ENCODE data around the gene SAP25. TPM values are rescaled to one million over a fixed set of nuclear protein-coding genes. Genes with fewer than 3 reads are reported as not detected.

The SAP25 gene
- total and polyA plus RNA-seq, 2 donors (not counting 1 experiment from before 2014, with no cell fraction given): 51.7 to 71.9 TPM

DNA sequence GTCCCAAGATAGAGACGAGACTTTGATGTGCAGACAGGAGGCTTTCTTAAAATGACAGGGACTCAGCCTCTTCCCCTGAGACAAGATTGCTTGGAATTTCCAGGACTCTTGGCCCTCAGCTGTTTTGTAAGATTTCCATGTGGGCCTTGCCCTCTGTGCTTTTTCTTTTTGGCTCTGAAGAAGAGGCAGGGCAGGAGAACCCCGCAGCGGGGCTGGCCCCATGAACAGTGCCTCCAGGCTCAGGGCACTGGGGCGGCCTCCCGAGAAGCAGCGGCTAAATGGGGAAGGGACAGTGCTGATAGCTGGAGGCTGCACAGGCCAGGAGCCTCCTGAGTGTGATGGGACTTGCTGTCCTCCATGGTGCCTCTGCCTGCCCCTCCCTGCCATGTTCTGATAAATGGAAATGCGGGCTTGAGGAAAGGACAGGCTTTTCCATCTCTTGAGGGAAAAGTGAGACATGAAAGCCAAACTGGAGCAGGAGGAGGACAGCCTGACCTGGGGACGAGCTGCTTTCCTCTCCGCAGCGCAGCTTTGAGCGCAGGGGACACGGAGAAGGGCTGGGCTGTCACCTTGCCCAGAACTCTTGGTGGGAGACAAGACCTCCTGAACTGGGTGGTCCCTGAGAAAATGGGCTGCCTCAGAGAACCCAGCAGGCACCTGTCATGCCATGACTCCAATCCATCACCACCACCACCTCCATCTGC lies 12.1 kb downstream of the SAP25 start:
- Histone ChIP-seq H4K20me1 (ENCODE audit: control insufficient read depth, insufficient read depth, low read length, poor library complexity, severe bottlenecking) (no peaks in the 10 kb centered on the region), H3K4me1 (ENCODE audit: control insufficient read depth in 2 of 2, insufficient read depth in 2 of 2, low read length in 2 of 2) (peaks cover 3 to 9% of the 10 kb centered on the region in 2 donors), H3K27me3 (replicated peaks in 1 of 4; ENCODE audit: control extremely low read depth in 1 of 4, control insufficient read depth in 3 of 4, insufficient read depth in 4 of 4, low read length in 3 of 4) (no peaks in the 10 kb centered on the region), H3K79me2 (ENCODE audit: control insufficient read depth, insufficient read depth, low read length) (no peaks in the 10 kb centered on the region), H3K9ac (ENCODE audit: low read length) (no peak overlapping the region), H3K4me3 (ENCODE audit: control extremely low read depth in 1 of 5, extremely low read depth in 1 of 5, insufficient read depth in 1 of 5, low read depth in 2 of 5, low read length in 4 of 5) (no peak overlapping the region), H3K36me3 (replicated peaks in 1 of 2; ENCODE audit: control extremely low read depth in 1 of 2, control insufficient read depth in 1 of 2, extremely low read depth in 1 of 2, insufficient read depth in 2 of 2, low read length in 1 of 2) (peaks cover 0 to 8% of the 10 kb centered on the region in 2 experiments), H2AFZ (ENCODE audit: insufficient read depth, low read depth, low read length, poor library complexity, severe bottlenecking) (no peak overlapping the region), H3K4me2 (replicated peaks; ENCODE audit: low read depth, low read length, poor library complexity, severe bottlenecking) (no peak overlapping the region), H3K9me3 (ENCODE audit: control extremely low read depth in 1 of 3, control insufficient read depth in 2 of 3, insufficient read depth in 1 of 3, low read length in 2 of 3) (no peaks in the 10 kb centered on the region), H3K27ac (ENCODE audit: low read length in 2 of 2) (no peak overlapping the region)
- TF ChIP-seq CTCF (IDR thresholded peaks at IDR 0.05): no peak
- TF ChIP-seq EZH2 (IDR thresholded peaks at IDR 0.05; ENCODE audit: borderline replicate concordance, insufficient read depth, low read depth, low read length, poor library complexity, severe bottlenecking): no peak
- intact Hi-C loops (cut with micrococcal nuclease): no loop called here
- ChIA-PET CTCF (interaction anchor here (0.8 to 9.8 kb wide), 8 partner anchors 10 to 163 kb away, joined by 3 to 226 read pairs (median 4); partner anchors contain the start of genes FBXO24 and LRCH4), POLR2A (no interaction called here)
- Mint-ChIP-seq H3K27me3 (no peaks in the 10 kb centered on the region), H3K27ac (no peak overlapping the region), H3K4me3 (no peak overlapping the region), H3K4me1 (peaks cover 9% of the 10 kb centered on the region), H3K9me3 (ENCODE audit: insufficient read depth) (no peaks in the 10 kb centered on the region)
- 98% methylated on average over 12 of the region's 12 CpGs for WGBS (ENCODE audit: insufficient coverage)
- ATAC-seq (ENCODE audit: low read depth) (no peak), DNase-seq (no peak)

GRCh38 chr7:100559127-100559526 lies 14.6 kb downstream of the SAP25 start:
- CTCF ChIA-PET: interaction anchor here (0.6 to 9.8 kb wide), 45 partner anchors 9 to 727 kb away, joined by 3 to 226 read pairs (median 4); partner anchors contain the start of genes AGFG2, FBXO24, LRCH4 and MOSPD3
- WGBS (ENCODE audit: insufficient coverage): no CpG with 5 or more reads among the region's 4 CpGs
- no peak overlapping the region for H3K27ac Mint-ChIP-seq

More at GRCh38 chr7:100559127-100559526, 14.6 kb downstream of the SAP25 start:
- Histone ChIP-seq H3K36me3 (replicated peaks in 1 of 2; ENCODE audit: control extremely low read depth in 1 of 2, control insufficient read depth in 1 of 2, extremely low read depth in 1 of 2, insufficient read depth in 2 of 2, low read length in 1 of 2) (peaks cover 0 to 16% of the 10 kb centered on the region in 2 experiments), H3K4me1 (ENCODE audit: control insufficient read depth in 2 of 2, insufficient read depth in 2 of 2, low read length in 2 of 2) (peaks cover 3 to 7% of the 10 kb centered on the region in 2 donors), H3K4me3 (ENCODE audit: control extremely low read depth in 1 of 5, extremely low read depth in 1 of 5, insufficient read depth in 1 of 5, low read depth in 2 of 5, low read length in 4 of 5) (no peak overlapping the region), H3K4me2 (replicated peaks; ENCODE audit: low read depth, low read length, poor library complexity, severe bottlenecking) (no peak overlapping the region), H4K20me1 (ENCODE audit: control insufficient read depth, insufficient read depth, low read length, poor library complexity, severe bottlenecking) (no peaks in the 10 kb centered on the region), H3K9ac (ENCODE audit: low read length) (no peak overlapping the region), H3K27ac (ENCODE audit: low read length in 2 of 2) (no peak overlapping the region), H3K79me2 (ENCODE audit: control insufficient read depth, insufficient read depth, low read length) (no peaks in the 10 kb centered on the region), H3K27me3 (replicated peaks in 1 of 4; ENCODE audit: control extremely low read depth in 1 of 4, control insufficient read depth in 3 of 4, insufficient read depth in 4 of 4, low read length in 3 of 4) (no peaks in the 10 kb centered on the region), H3K9me3 (ENCODE audit: control extremely low read depth in 1 of 3, control insufficient read depth in 2 of 3, insufficient read depth in 1 of 3, low read length in 2 of 3) (no peaks in the 10 kb centered on the region), H2AFZ (ENCODE audit: insufficient read depth, low read depth, low read length, poor library complexity, severe bottlenecking) (no peak overlapping the region)
- intact Hi-C loops (cut with micrococcal nuclease): loop anchor here (1.0 to 2.0 kb wide), 4 partner anchors 20 to 166 kb away; partner anchors contain the start of genes AGFG2 and NYAP1
- ATAC-seq (ENCODE audit: low read depth) (no peak), DNase-seq (no peak)
- H3K9me3 Mint-ChIP-seq (ENCODE audit: insufficient read depth): no peaks in the 10 kb centered on the region
- POLR2A ChIA-PET: interaction anchor here (1.4 to 1.6 kb wide), 2 partner anchors 26 to 147 kb away, joined by 7 to 9 read pairs; partner anchors contain the start of genes FBXO24, LRCH4 and POP7
- no peak overlapping the region for H3K4me3 Mint-ChIP-seq
- H3K4me1 Mint-ChIP-seq: peaks cover 7% of the 10 kb centered on the region
- TF ChIP-seq CTCF (IDR thresholded peaks at IDR 0.05): no peak
- TF ChIP-seq EZH2 (IDR thresholded peaks at IDR 0.05; ENCODE audit: borderline replicate concordance, insufficient read depth, low read depth, low read length, poor library complexity, severe bottlenecking): no peak
- no peaks in the 10 kb centered on the region for H3K27me3 Mint-ChIP-seq
